ENCODE data around the gene CFL1.
A peak's percentile ranks its signal among the peaks of the same experiment; 100 is the strongest.
"Not testable (repeated sequence)": the region's sequence is repeated elsewhere in the genome, so short reads cannot be mapped to it uniquely, and the experiment has no call there.

Gene CFL1

GRCh38 chr11:65859095-65859811, 1.3 kb upstream of the CFL1 start:
- DNase-seq (ENCODE audit: low read depth in 2 of 2) = peak; percentile 99

GRCh38 chr11:65858681-65859087, 704 bp upstream of the CFL1 start:
- DNase-seq (ENCODE audit: low read depth in 2 of 2) = no peak

- no peak for DNase-seq (ENCODE audit: low read depth in 2 of 2)
These were observed 504 bp downstream of the CFL1 start for GRCh38 chr11:65857500-65857852.

- DNase-seq (ENCODE audit: low read depth in 2 of 2) = peak; percentile 76 to 79
These were observed 1.1 kb downstream of the CFL1 start for GRCh38 chr11:65856689-65857499.

GRCh38 chr11:65855927-65856363, 2.0 kb downstream of the CFL1 start:
- no peak for DNase-seq (ENCODE audit: low read depth in 2 of 2)

GRCh38 chr11:65854852-65855837, 2.8 kb downstream of the CFL1 start:
- no peak for DNase-seq (ENCODE audit: low read depth in 2 of 2)

- DNase-seq (ENCODE audit: low read depth in 2 of 2) = no peak
These were observed 3.8 kb downstream of the CFL1 start for GRCh38 chr11:65854161-65854592.

GRCh38 chr11:65853246-65853979, 4.6 kb downstream of the CFL1 start:
- no peak for DNase-seq (ENCODE audit: low read depth in 2 of 2)

GRCh38 chr11:65852508-65853245, 5.3 kb downstream of the CFL1 start:
- DNase-seq (ENCODE audit: low read depth in 2 of 2) = no peak

GRCh38 chr11:65851811-65852507, 6.0 kb downstream of the CFL1 start:
- no peak for DNase-seq (ENCODE audit: low read depth in 2 of 2)

GRCh38 chr11:65851083-65851579, 6.8 kb downstream of the CFL1 start:
- no peak for DNase-seq (ENCODE audit: low read depth in 2 of 2)

GRCh38 chr11:65850217-65851082, 7.5 kb downstream of the CFL1 start:
- DNase-seq (ENCODE audit: low read depth in 2 of 2) = no peak

- no peak for DNase-seq (ENCODE audit: low read depth in 2 of 2)
These were observed 8.2 kb downstream of the CFL1 start for GRCh38 chr11:65849771-65850216.

GRCh38 chr11:65849366-65849765, 8.6 kb downstream of the CFL1 start:
- DNase-seq (ENCODE audit: low read depth in 2 of 2) = no peak

GRCh38 chr11:65848693-65849092, 9.3 kb downstream of the CFL1 start:
- not testable (repeated sequence) for DNase-seq (ENCODE audit: low read depth in 2 of 2)

- no peak for DNase-seq (ENCODE audit: low read depth in 2 of 2)
These were observed 10.2 kb downstream of the CFL1 start for GRCh38 chr11:65847746-65848145.

- no peak for DNase-seq (ENCODE audit: low read depth in 2 of 2)
These were observed 13.6 kb downstream of the CFL1 start for GRCh38 chr11:65844231-65844872.

GRCh38 chr11:65843811-65844210, 14.2 kb downstream of the CFL1 start:
- DNase-seq (ENCODE audit: low read depth in 2 of 2) = no peak

Measured in stimulated activated CD8-positive, alpha-beta memory T cell treated with anti-CD3 and anti-CD28 coated beads, Interleukin-2, amount 100 ng/mL, for 48 hours (primary cell).